IMR-90 (cell line): ENCODE data around the gene ISM1. TPM values are rescaled to one million over a fixed set of nuclear protein-coding genes. Genes with fewer than 3 reads are reported as not detected.

Experiments used
- ATAC-seq: fragments of 200-7000 bp; cut with Tn5 transposase; 2 replicates; pipeline ENCODE4 v1.9.1; 2020; ENCODE audit warnings: low read depth, mild to moderate bottlenecking, moderate library complexity
- BruUV-seq: library from RNA; stranded (reverse); fragments of 400-500 nt; replicated peaks from 2 replicates; lab custom pipeline; 2021; lab: Mats Ljungman, UMichigan
- CTCF ChIA-PET: fragments of 300-600 bp; formaldehyde crosslinking; extraction: SDS; loops from one replicate; lab custom pipeline; 2021; ENCODE audit warnings: antibody characterized with exemption; lab: Yijun Ruan, JAX
- POLR2A ChIA-PET: fragments of 300-600 bp; sonication (Branson Sonifier 250); formaldehyde crosslinking; loops from one replicate; lab custom pipeline; 2022; ENCODE audit warnings: antibody characterized with exemption; ENCODE audit not compliant: unreplicated experiment; lab: Charles Lee
- DNase-seq: peaks from one replicate; pipeline ENCODE4 v3.0.0; 2013
- H2AFZ ChIP-seq: replicated peaks from 2 replicates; pipeline ENCODE3; 2013; ENCODE audit warnings: low read length, mild to moderate bottlenecking; ENCODE audit not compliant: poor library complexity
- H2AK5ac ChIP-seq: 2 replicates; pipeline ENCODE4 v1.6.1; 2013; ENCODE audit warnings: low read depth, low read length, inconsistent platforms
- H2AK9ac ChIP-seq: replicated peaks from 2 replicates; pipeline ENCODE3; 2013; ENCODE audit warnings: mild to moderate bottlenecking, low read depth, low read length, moderate library complexity; ENCODE audit not compliant: poor library complexity
- H2BK120ac ChIP-seq: 2 replicates; pipeline ENCODE4 v1.6.1; 2013; ENCODE audit warnings: low read depth, low read length, inconsistent platforms
- H2BK15ac ChIP-seq: 3 replicates; pipeline ENCODE4 v1.6.1; 2013; ENCODE audit warnings: low read depth, low read length, inconsistent platforms
- H2BK20ac ChIP-seq: 2 replicates; pipeline ENCODE4 v1.6.1; 2013; ENCODE audit warnings: low read depth, mild to moderate bottlenecking, inconsistent platforms, low read length, moderate library complexity
- H2BK5ac ChIP-seq: 2 replicates; pipeline ENCODE4 v1.6.1; 2013; ENCODE audit warnings: mild to moderate bottlenecking, low read depth, low read length, inconsistent platforms; ENCODE audit not compliant: poor library complexity, severe bottlenecking
- H3K14ac ChIP-seq: replicated peaks from 2 replicates; pipeline ENCODE4 v1.6.1; 2013; ENCODE audit warnings: low read depth, low read length, inconsistent platforms
- H3K18ac ChIP-seq: 2 replicates; pipeline ENCODE4 v1.6.1; 2013; ENCODE audit warnings: low read depth, low read length, control low read depth
- H3K23ac ChIP-seq: 2 replicates; pipeline ENCODE4 v1.6.1; 2013; ENCODE audit warnings: low read depth, low read length, inconsistent platforms
- H3K27ac ChIP-seq: 2 replicates; pipeline ENCODE4 v1.5.1; 2013; ENCODE audit warnings: mild to moderate bottlenecking, control low read depth, low read length; ENCODE audit not compliant: insufficient read depth
- H3K27me3 ChIP-seq: 2 replicates; pipeline ENCODE4 v1.6.1; 2013; ENCODE audit warnings: low read length; ENCODE audit not compliant: control insufficient read depth, insufficient read depth
- H3K36me3 ChIP-seq: 2 replicates; pipeline ENCODE4 v1.6.1; 2013; ENCODE audit warnings: low read length, mixed read lengths; ENCODE audit not compliant: control insufficient read depth, insufficient read depth
- H3K4ac ChIP-seq: 2 replicates; pipeline ENCODE4 v1.6.1; 2013; ENCODE audit warnings: low read depth, low read length, inconsistent platforms
- H3K4me1 ChIP-seq: 2 replicates; pipeline ENCODE4 v1.6.1; 2013; ENCODE audit warnings: low read length, mixed read lengths; ENCODE audit not compliant: control insufficient read depth, insufficient read depth
- H3K4me2 ChIP-seq: 2 replicates; pipeline ENCODE4 v1.6.1; 2013; ENCODE audit warnings: low read depth, mild to moderate bottlenecking, control low read depth, low read length, moderate library complexity
- H3K4me3 ChIP-seq: 2 replicates; pipeline ENCODE4 v1.5.1; 2013; ENCODE audit warnings: low read depth, mild to moderate bottlenecking, control low read depth, low read length, moderate library complexity; ENCODE audit not compliant: insufficient read depth
- H3K56ac ChIP-seq: 2 replicates; pipeline ENCODE4 v1.6.1; 2013; ENCODE audit warnings: low read length, inconsistent platforms; ENCODE audit not compliant: insufficient read depth; ENCODE audit errors: extremely low read depth
- H3K79me1 ChIP-seq, 2 experiments: 2 replicates each; pipeline ENCODE4 v1.6.1; 2013; ENCODE audit warnings: low read length in 2 of 2, inconsistent platforms in 1 of 2, low read depth in 1 of 2
- H3K9ac ChIP-seq: 2 replicates; pipeline ENCODE4 v1.6.1; 2013; ENCODE audit warnings: low read depth, low read length, control low read depth
- H3K9me1 ChIP-seq: 2 replicates; pipeline ENCODE4 v1.6.1; 2013; ENCODE audit warnings: low read length, inconsistent platforms; ENCODE audit not compliant: insufficient read depth
- H3K9me3 ChIP-seq: 2 replicates; pipeline ENCODE4 v1.6.1; 2013; ENCODE audit warnings: low read length; ENCODE audit not compliant: control insufficient read depth, insufficient read depth
- H4K20me1 ChIP-seq: 2 replicates; pipeline ENCODE4 v1.6.1; 2013; ENCODE audit warnings: low read length, inconsistent platforms; ENCODE audit not compliant: insufficient read depth
- H4K5ac ChIP-seq: 2 replicates; pipeline ENCODE4 v1.6.1; 2013; ENCODE audit warnings: mild to moderate bottlenecking, low read depth, low read length, control low read depth
- H4K8ac ChIP-seq, 2 experiments: 2 replicates each; pipeline ENCODE4 v1.6.1; 2013; ENCODE audit warnings: low read depth in 2 of 2, low read length in 2 of 2, control low read depth in 1 of 2, inconsistent platforms in 1 of 2
- H4K91ac ChIP-seq: 2 replicates; pipeline ENCODE4 v1.6.1; 2013; ENCODE audit warnings: low read depth, low read length, inconsistent platforms; ENCODE audit not compliant: insufficient read depth
- BHLHE40 ChIP-seq: fragments of 150-350 bp; IDR thresholded peaks from 2 replicates; pipeline ENCODE4 v1.6.1; 2016; ENCODE audit warnings: mild to moderate bottlenecking, low read depth, low read length
- CEBPB ChIP-seq: IDR thresholded peaks from 2 replicates; pipeline ENCODE4 v1.6.1; 2012; ENCODE audit warnings: low read depth, low read length, improper control_type of control experiment
- FOS ChIP-seq: fragments of 150-350 bp; IDR thresholded peaks from 2 replicates; pipeline ENCODE4 v1.6.1; 2016; ENCODE audit warnings: low read depth, low read length
- MAZ ChIP-seq: IDR thresholded peaks from 2 replicates; pipeline ENCODE4 v1.6.1; 2012; ENCODE audit warnings: low read depth, mild to moderate bottlenecking, low read length, improper control_type of control experiment, moderate library complexity, borderline replicate concordance
- NFE2L2 ChIP-seq: fragments of 150-350 bp; IDR thresholded peaks from 2 replicates; pipeline ENCODE4 v1.6.1; 2016; ENCODE audit warnings: low read depth, mild to moderate bottlenecking, low read length
- RCOR1 ChIP-seq: IDR thresholded peaks from 2 replicates; pipeline ENCODE4 v1.6.1; 2012; ENCODE audit warnings: mild to moderate bottlenecking, low read length, improper control_type of control experiment; ENCODE audit not compliant: insufficient replicate concordance
- RFX5 ChIP-seq: IDR thresholded peaks from 2 replicates; pipeline ENCODE4 v1.8.0; 2012; ENCODE audit warnings: low read depth, mild to moderate bottlenecking, low read length, moderate library complexity
- dilution Hi-C: fragments of 300-500 bp; cut with HindIII; formaldehyde crosslinking; loops from one replicate; pipeline ENCODE4 v1.14.3; 2018; ENCODE audit warnings: low sequenced_read_pairs; ENCODE audit not compliant: unreplicated experiment
- in situ Hi-C: fragments of 300-500 bp; cut with MboI; formaldehyde crosslinking; loops from 3 replicates; pipeline ENCODE4 v1.14.3; 2019; ENCODE audit warnings: low sequenced_read_pairs, inconsistent platforms, mixed read lengths
- intact Hi-C: fragments of 100-400 bp; cut with micrococcal nuclease; formaldehyde crosslinking; loops from 2 replicates; pipeline ENCODE4 v1.10.0; 2022
- polyA plus RNA-seq, 3 experiments: library from polyadenylated mRNA; depleted of rRNA; stranded (reverse); fragments of >200 nt; gene quantifications; 2 replicates each; pipeline ENCODE4 v1.2.3, GENCODE V29; 2012; ENCODE audit warnings: low replicate concordance in 1 of 3
- total RNA-seq: library from RNA; depleted of rRNA; stranded (reverse); fragments of >200 nt; gene quantifications from 2 replicates; pipeline ENCODE4 v1.2.3, GENCODE V29; 2012
- TF ChIP-seq, protein P1 (sequence below): fragments of 150-350 bp; IDR thresholded peaks from 2 replicates; pipeline ENCODE4 v1.6.1; 2017; ENCODE audit warnings: mild to moderate bottlenecking, antibody characterized with exemption, low read length, low read depth
- TF ChIP-seq, protein P2 (sequence below): conservative IDR thresholded peaks from 2 replicates; pipeline ENCODE4 v1.5.1; 2012; ENCODE audit warnings: mild to moderate bottlenecking, low read depth, low read length, improper control_type of control experiment
- TF ChIP-seq, protein P3 (sequence below): fragments of 150-350 bp; IDR thresholded peaks from 2 replicates; pipeline ENCODE4 v1.6.1; 2016; ENCODE audit warnings: low read depth, mild to moderate bottlenecking, low read length, moderate library complexity, borderline replicate concordance

The ISM1 gene
- total and polyA plus RNA-seq, 2 of the 4 experiments (the other 2 are of a cell fraction): not detected

DNA sequence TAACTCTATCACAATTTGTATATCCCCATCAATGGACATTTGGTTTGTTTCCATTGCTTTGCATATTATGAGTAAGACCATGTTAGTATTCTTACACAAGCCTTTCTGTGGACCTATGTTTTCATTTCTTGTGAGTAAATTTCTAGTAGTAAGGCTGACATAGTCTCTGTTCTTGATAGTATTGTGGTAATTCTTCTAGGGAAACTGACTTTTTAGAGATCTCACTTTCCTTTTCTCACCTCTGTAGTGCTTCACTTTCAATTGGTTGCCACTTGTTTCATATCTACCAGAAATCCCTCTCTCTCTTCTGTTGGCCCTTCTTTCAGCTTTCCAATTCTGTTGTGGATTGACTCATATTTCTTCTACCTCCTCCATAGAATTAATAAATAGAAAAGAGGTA lies 8.5 kb downstream of the ISM1 start:
- POLR2A ChIA-PET: no interaction called here
- Histone ChIP-seq H3K9me1 (no peaks in the 10 kb centered on the region), H2AFZ (no peak overlapping the region), H3K4ac (no peak overlapping the region), H3K9me3 (0 out of 2 replicates have a peak, but pooled peaks cover 2% of the 10 kb centered on the region), H2BK120ac (no peak overlapping the region), H2AK5ac (no peak overlapping the region), H3K27me3 (peaks cover 2% of the 10 kb centered on the region; the same call in 1 of the 2 replicates), H3K14ac (no peak overlapping the region), H2BK15ac (no peak overlapping the region), H4K91ac (no peak overlapping the region), H3K4me2 (no peak overlapping the region), H3K27ac (no peak overlapping the region), H3K56ac (no peak overlapping the region), H2BK20ac (no peak overlapping the region), H3K36me3 (no peaks in the 10 kb centered on the region), H4K20me1 (no peaks in the 10 kb centered on the region), H3K4me1 (no peaks in the 10 kb centered on the region), H3K79me1 (no peaks in the 10 kb centered on the region), H4K5ac (no peak overlapping the region), H3K4me3 (no peak overlapping the region), H3K23ac (no peak overlapping the region), H2BK5ac (no peak overlapping the region), H3K9ac (no peak overlapping the region), H2AK9ac (no peak overlapping the region), H4K8ac (no peak overlapping the region), H3K18ac (no peak overlapping the region)
- dilution Hi-C loops: no loop called here
- ATAC-seq: no peak
- intact Hi-C loops: no loop called here
- CTCF ChIA-PET: no interaction called here
- BruUV-seq: no TSS peak
- in situ Hi-C loops: no loop called here
- TF ChIP-seq FOS: no peak
- TF ChIP-seq, protein P1, sequence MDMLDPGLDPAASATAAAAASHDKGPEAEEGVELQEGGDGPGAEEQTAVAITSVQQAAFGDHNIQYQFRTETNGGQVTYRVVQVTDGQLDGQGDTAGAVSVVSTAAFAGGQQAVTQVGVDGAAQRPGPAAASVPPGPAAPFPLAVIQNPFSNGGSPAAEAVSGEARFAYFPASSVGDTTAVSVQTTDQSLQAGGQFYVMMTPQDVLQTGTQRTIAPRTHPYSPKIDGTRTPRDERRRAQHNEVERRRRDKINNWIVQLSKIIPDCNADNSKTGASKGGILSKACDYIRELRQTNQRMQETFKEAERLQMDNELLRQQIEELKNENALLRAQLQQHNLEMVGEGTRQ: no peak
- TF ChIP-seq, protein P2, sequence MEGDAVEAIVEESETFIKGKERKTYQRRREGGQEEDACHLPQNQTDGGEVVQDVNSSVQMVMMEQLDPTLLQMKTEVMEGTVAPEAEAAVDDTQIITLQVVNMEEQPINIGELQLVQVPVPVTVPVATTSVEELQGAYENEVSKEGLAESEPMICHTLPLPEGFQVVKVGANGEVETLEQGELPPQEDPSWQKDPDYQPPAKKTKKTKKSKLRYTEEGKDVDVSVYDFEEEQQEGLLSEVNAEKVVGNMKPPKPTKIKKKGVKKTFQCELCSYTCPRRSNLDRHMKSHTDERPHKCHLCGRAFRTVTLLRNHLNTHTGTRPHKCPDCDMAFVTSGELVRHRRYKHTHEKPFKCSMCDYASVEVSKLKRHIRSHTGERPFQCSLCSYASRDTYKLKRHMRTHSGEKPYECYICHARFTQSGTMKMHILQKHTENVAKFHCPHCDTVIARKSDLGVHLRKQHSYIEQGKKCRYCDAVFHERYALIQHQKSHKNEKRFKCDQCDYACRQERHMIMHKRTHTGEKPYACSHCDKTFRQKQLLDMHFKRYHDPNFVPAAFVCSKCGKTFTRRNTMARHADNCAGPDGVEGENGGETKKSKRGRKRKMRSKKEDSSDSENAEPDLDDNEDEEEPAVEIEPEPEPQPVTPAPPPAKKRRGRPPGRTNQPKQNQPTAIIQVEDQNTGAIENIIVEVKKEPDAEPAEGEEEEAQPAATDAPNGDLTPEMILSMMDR: no peak
- TF ChIP-seq RCOR1: no peak
- TF ChIP-seq, protein P3, sequence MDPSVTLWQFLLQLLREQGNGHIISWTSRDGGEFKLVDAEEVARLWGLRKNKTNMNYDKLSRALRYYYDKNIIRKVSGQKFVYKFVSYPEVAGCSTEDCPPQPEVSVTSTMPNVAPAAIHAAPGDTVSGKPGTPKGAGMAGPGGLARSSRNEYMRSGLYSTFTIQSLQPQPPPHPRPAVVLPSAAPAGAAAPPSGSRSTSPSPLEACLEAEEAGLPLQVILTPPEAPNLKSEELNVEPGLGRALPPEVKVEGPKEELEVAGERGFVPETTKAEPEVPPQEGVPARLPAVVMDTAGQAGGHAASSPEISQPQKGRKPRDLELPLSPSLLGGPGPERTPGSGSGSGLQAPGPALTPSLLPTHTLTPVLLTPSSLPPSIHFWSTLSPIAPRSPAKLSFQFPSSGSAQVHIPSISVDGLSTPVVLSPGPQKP: no peak
- TF ChIP-seq BHLHE40: no peak
- TF ChIP-seq CEBPB: no peak
- no peak for TF ChIP-seq MAZ
- TF ChIP-seq RFX5: no peak
- no peak for TF ChIP-seq NFE2L2
- DNase-seq: no peak
